Left renal pelvis (tissue), 4 donors: Measurements from ENCODE around the gene CTNNA2. TPM values are rescaled to one million over a fixed set of nuclear protein-coding genes. Genes with fewer than 3 reads are reported as not detected.
"Not testable (repeated sequence)": the region's sequence is repeated elsewhere in the genome, so short reads cannot be mapped to it uniquely, and the experiment has no call there.

Experiments
- DNase-seq, 4 donors: peaks; one replicate each; pipeline ENCODE4 v3.0.0-alpha.2; 2013; ENCODE audit warnings: low read depth in 4 of 4, low spot score in 3 of 4
- polyA plus RNA-seq, 4 donors: library from polyadenylated mRNA; unstranded; fragments of 120-200 nt; gene quantifications; one replicate each; pipeline ENCODE4 v1.2.1, GENCODE V29; 2013; ENCODE audit not compliant: insufficient read length in 4 of 4

Gene CTNNA2
- polyA plus RNA-seq, 4 donors = 3.4 to 23.1 (median 5.3) TPM

GRCh38 chr2:80122675-80123074 lies 609.8 kb downstream of the CTNNA2 start:
- no peak for DNase-seq

- no peak for DNase-seq
These were observed 613.8 kb downstream of the CTNNA2 start for GRCh38 chr2:80126596-80127189.

GRCh38 chr2:80128080-80128479 lies 615.2 kb downstream of the CTNNA2 start:
- no peak for DNase-seq

- DNase-seq = no peak
These were observed 619.4 kb downstream of the CTNNA2 start for GRCh38 chr2:80132281-80132680.

- no peak for DNase-seq
These were observed 622.1 kb downstream of the CTNNA2 start for GRCh38 chr2:80135001-80135400.

- no peak for DNase-seq
These were observed 623.5 kb downstream of the CTNNA2 start for GRCh38 chr2:80136338-80136737.

- no peak for DNase-seq
These were observed 626.1 kb downstream of the CTNNA2 start for GRCh38 chr2:80139001-80139400.

- no peak for DNase-seq
These were observed 628.3 kb downstream of the CTNNA2 start for GRCh38 chr2:80141007-80141726.

- DNase-seq = no peak
These were observed 632.6 kb downstream of the CTNNA2 start for GRCh38 chr2:80145499-80145898.

- DNase-seq = not testable (repeated sequence)
These were observed 633.9 kb downstream of the CTNNA2 start for GRCh38 chr2:80146757-80147156.

GRCh38 chr2:80147690-80148089 lies 634.8 kb downstream of the CTNNA2 start:
- no peak for DNase-seq

GRCh38 chr2:80148906-80149305 lies 636.1 kb downstream of the CTNNA2 start:
- no peak for DNase-seq

- no peak for DNase-seq
These were observed 637.1 kb downstream of the CTNNA2 start for GRCh38 chr2:80149991-80150390.

GRCh38 chr2:80151248-80151647 lies 638.4 kb downstream of the CTNNA2 start:
- DNase-seq = no peak

GRCh38 chr2:80151651-80152050 lies 638.8 kb downstream of the CTNNA2 start:
- no peak for DNase-seq

GRCh38 chr2:80153151-80153550 lies 640.3 kb downstream of the CTNNA2 start:
- DNase-seq = no peak

GRCh38 chr2:80153768-80154167 lies 640.9 kb downstream of the CTNNA2 start:
- DNase-seq = no peak

- no peak for DNase-seq
These were observed 641.5 kb downstream of the CTNNA2 start for GRCh38 chr2:80154231-80154915.

GRCh38 chr2:80164375-80164774 lies 651.5 kb downstream of the CTNNA2 start:
- DNase-seq = no peak

- no peak for DNase-seq
These were observed 653.8 kb downstream of the CTNNA2 start for GRCh38 chr2:80166483-80167171.

- DNase-seq = no peak
These were observed 654.5 kb downstream of the CTNNA2 start for GRCh38 chr2:80167284-80167808.
